Erythroblast (primary cell): Measurements from ENCODE around the gene KCNMA1.

Experiments used
- DNase-seq, 2 experiments: peaks; one replicate each; lab custom pipeline; 2025; lab: John Stamatoyannopoulos, UW
- GATA1 ChIP-seq: IDR thresholded peaks from 2 replicates; pipeline ENCODE4 v1.6.1; 2011; ENCODE audit warnings: low read depth, mild to moderate bottlenecking, control low read depth, low read length, moderate library complexity
- POLR2A ChIP-seq: IDR thresholded peaks from 2 replicates; pipeline ENCODE4 v1.6.1; 2011; ENCODE audit warnings: mild to moderate bottlenecking, low read length

KCNMA1 gene

DNA sequence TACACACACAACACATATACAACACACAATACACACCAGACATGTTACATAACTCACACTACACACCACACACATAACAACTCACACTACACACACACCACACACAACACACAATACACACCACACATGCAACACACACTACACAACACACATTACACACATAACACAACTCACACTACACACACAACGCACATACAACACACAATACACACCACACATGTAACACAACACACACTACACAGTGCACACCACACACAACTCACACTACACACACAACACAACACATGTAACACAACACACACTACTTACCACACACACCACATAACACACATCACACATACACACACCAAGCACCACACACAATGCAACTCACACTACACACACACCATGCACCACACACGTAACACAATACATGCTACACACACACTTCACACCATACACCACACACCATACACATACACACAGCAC is 166.5 kb downstream of the KCNMA1 start:
- DNase-seq = peak in 1 of 2 experiments; percentile 28
- no peak for TF ChIP-seq POLR2A
- TF ChIP-seq GATA1 = no peak

- TF ChIP-seq POLR2A (no peak), GATA1 (no peak)
- DNase-seq = no peak
Measured at GRCh38 chr10:77467422-77467963, 170.1 kb downstream of the KCNMA1 start.

- no peak for TF ChIP-seq POLR2A
- TF ChIP-seq GATA1 = no peak
- DNase-seq = no peak
Measured at GRCh38 chr10:77463967-77464745, 173.5 kb downstream of the KCNMA1 start.

DNA sequence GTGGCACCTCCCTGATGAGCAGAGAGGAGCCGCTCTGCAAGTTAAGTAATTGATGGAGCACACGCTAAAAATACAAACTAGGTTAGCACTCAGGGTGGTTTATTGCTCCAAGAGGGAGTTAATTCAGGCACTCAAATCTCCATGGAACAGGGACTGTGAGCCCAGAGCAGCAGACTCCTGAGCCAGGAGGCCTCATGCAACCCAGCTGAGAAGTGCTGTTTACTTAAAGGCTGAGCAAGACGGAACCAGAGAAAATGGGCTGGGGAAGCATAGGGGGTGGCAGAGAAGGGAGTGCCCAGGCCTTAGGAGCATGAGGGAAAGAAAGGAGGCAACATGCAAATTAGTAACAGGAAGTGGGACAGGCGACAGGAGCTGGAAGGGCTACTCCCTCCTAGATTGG is 174.1 kb downstream of the KCNMA1 start:
- no peak for TF ChIP-seq POLR2A
- no peak for TF ChIP-seq GATA1
- DNase-seq = no peak

- DNase-seq = no peak
- TF ChIP-seq GATA1 (no peak), POLR2A (no peak)
Measured at GRCh38 chr10:77461636-77462296, 175.8 kb downstream of the KCNMA1 start.

DNA sequence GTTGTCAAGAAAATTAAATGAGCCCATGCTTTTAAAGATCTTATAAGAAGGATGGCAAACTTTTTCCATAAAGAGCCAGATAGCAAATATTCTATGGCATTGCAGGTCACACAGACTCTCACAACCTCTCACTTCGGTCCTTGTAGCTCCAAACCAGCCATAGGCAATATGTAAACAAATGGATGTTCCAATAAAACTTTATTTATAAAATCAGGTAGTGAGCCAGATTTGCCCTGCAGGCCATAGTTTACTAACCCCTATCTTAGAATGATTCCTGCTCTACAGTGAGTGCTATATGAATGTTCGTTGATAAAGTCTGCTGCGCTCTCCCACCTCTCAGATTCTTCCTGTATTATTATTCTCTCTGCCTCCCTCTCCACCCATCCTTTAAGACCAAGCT is 177.7 kb downstream of the KCNMA1 start:
- TF ChIP-seq POLR2A (no peak), GATA1 (no peak)
- no peak for DNase-seq

GRCh38 chr10:77458986-77459590 is 178.5 kb downstream of the KCNMA1 start:
- TF ChIP-seq POLR2A (no peak), GATA1 (no peak)
- no peak for DNase-seq

DNA sequence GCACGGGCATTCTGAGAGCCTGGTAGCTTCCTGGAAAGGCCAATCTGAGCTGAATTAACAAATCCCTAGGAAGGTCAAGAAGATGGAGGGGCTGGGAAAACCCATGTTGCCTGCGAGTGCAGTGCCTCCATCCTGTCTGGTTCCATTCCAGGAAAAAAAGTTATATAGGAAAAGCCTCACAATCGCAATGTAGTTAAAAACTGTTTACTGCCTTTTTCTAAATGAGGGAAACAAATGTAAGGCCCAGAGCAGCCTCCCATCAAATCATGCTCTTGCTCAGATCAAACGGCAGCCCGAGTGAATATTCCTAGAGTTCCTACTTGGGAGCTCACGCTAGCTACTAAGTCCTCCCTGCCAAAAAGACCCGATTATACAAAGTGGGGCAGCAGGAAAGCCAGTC is 179.9 kb downstream of the KCNMA1 start:
- no peak for TF ChIP-seq POLR2A
- TF ChIP-seq GATA1 = no peak
- DNase-seq = no peak

- no peak for DNase-seq
- no peak for TF ChIP-seq GATA1
- no peak for TF ChIP-seq POLR2A
Measured at GRCh38 chr10:77457266-77457665, 180.3 kb downstream of the KCNMA1 start.

GRCh38 chr10:77456414-77456813 is 181.2 kb downstream of the KCNMA1 start:
- TF ChIP-seq GATA1 (no peak), POLR2A (no peak)
- DNase-seq = no peak

GRCh38 chr10:77455561-77455960 is 182.0 kb downstream of the KCNMA1 start:
- TF ChIP-seq GATA1 = no peak
- TF ChIP-seq POLR2A = no peak
- no peak for DNase-seq

GRCh38 chr10:77452952-77453564 is 184.6 kb downstream of the KCNMA1 start:
- DNase-seq = no peak
- no peak for TF ChIP-seq GATA1

DNA sequence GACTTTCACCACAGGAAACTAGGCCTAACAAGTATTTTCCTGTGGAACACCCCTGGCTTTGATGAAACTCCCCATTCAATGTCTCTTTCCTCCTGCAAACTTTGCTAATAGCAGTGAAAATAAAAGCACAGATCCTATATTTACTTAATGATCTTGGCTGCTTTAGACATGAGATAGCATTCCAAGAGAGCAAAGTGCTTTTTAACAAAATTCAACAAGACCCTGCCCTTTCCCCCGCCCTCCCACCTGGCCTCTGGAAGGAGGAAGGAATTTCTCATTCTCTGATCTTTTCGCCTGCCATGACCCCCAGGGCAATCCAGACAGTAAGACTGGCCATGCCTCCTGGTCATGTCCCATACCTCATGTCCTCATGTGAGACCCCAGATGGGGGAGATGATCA is 185.7 kb downstream of the KCNMA1 start:
- no peak for DNase-seq
- TF ChIP-seq POLR2A (no peak), GATA1 (no peak)
